ENCODE data around the gene SBF2. TPM values are rescaled to one million over a fixed set of nuclear protein-coding genes. Genes with fewer than 3 reads are reported as not detected.
A peak's percentile ranks its signal among the peaks of the same experiment; 100 is the strongest.

The SBF2 gene
- polyA plus RNA-seq, 1 experiment, result 44.4 TPM

DNA sequence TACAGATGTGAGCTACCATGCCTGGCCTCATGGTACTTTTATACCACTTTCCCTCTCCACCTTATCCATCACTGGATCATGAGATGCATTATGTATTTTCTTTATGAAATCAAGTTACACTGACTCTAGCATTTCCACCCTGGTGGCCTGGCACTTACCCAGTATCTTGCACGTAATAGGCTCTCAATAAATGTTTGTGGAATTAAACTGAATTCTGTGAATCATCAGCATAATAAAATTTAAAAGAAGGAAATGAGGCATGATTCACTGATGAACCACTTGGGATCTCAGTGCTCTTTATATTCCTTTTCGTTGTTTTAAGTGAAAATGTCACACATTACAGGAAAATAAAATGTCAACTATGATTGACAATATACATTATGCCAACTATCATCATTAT, 35.9 kb upstream of the SBF2 start:
- ChIA-PET CTCF (interaction anchor here (2.3 to 2.7 kb wide), 2 partner anchors 37 to 76 kb away, joined by 7 to 12 read pairs; no protein-coding TSS in a partner anchor), POLR2A (no interaction called here)
- Histone ChIP-seq H3K4me3 (ENCODE audit: low read depth, low read length) (no peak overlapping the region), H3K27ac (ENCODE audit: low read depth, low read length) (peak overlapping the region; percentile 49), H3K27me3 (ENCODE audit: control insufficient read depth, insufficient read depth, low read length) (no peaks in the 10 kb centered on the region), H3K9me3 (ENCODE audit: control insufficient read depth, insufficient read depth, low read length) (no peaks in the 10 kb centered on the region)
- no peak for DNase-seq (ENCODE audit: low read depth, low spot score)
- TF ChIP-seq, protein P1, sequence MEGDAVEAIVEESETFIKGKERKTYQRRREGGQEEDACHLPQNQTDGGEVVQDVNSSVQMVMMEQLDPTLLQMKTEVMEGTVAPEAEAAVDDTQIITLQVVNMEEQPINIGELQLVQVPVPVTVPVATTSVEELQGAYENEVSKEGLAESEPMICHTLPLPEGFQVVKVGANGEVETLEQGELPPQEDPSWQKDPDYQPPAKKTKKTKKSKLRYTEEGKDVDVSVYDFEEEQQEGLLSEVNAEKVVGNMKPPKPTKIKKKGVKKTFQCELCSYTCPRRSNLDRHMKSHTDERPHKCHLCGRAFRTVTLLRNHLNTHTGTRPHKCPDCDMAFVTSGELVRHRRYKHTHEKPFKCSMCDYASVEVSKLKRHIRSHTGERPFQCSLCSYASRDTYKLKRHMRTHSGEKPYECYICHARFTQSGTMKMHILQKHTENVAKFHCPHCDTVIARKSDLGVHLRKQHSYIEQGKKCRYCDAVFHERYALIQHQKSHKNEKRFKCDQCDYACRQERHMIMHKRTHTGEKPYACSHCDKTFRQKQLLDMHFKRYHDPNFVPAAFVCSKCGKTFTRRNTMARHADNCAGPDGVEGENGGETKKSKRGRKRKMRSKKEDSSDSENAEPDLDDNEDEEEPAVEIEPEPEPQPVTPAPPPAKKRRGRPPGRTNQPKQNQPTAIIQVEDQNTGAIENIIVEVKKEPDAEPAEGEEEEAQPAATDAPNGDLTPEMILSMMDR (IDR thresholded peaks at IDR 0.05; ENCODE audit: low read depth, low read length), result no peak

DNA sequence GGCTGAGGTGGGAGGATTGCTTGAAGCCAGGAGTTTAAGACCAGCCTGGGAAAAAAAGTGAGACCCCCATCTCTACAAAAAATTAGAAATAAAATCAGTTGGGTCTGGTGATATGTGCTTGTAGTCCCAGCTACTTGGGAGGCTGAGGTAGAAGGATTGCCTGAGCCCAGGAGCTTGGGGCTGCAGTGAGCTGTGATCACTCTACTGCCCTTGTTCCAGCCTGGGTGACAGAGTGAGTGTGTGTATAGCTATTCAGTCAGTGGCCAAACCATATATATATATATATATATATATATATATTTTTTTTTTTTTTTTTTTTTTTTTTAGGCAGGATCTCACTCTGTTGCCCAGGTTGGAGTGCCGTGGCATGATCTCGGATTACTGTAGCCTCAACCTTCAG, 35.3 kb upstream of the SBF2 start:
- no peak for DNase-seq (ENCODE audit: low read depth, low spot score)
- TF ChIP-seq, protein P1 (IDR thresholded peaks at IDR 0.05; ENCODE audit: low read depth, low read length), result no peak
- Histone ChIP-seq H3K4me3 (ENCODE audit: low read depth, low read length) (no peak overlapping the region), H3K27me3 (ENCODE audit: control insufficient read depth, insufficient read depth, low read length) (no peaks in the 10 kb centered on the region), H3K9me3 (ENCODE audit: control insufficient read depth, insufficient read depth, low read length) (no peaks in the 10 kb centered on the region), H3K27ac (ENCODE audit: low read depth, low read length) (no peak overlapping the region)
- POLR2A ChIA-PET, result interaction anchor here (1.3 kb wide), 1 partner anchor 22 kb away, joined by 3 read pairs; no protein-coding TSS in a partner anchor
- CTCF ChIA-PET, result interaction anchor here (0.7 to 2.7 kb wide), 2 partner anchors 37 to 869 kb away, joined by 3 to 12 read pairs; no protein-coding TSS in a partner anchor

DNA sequence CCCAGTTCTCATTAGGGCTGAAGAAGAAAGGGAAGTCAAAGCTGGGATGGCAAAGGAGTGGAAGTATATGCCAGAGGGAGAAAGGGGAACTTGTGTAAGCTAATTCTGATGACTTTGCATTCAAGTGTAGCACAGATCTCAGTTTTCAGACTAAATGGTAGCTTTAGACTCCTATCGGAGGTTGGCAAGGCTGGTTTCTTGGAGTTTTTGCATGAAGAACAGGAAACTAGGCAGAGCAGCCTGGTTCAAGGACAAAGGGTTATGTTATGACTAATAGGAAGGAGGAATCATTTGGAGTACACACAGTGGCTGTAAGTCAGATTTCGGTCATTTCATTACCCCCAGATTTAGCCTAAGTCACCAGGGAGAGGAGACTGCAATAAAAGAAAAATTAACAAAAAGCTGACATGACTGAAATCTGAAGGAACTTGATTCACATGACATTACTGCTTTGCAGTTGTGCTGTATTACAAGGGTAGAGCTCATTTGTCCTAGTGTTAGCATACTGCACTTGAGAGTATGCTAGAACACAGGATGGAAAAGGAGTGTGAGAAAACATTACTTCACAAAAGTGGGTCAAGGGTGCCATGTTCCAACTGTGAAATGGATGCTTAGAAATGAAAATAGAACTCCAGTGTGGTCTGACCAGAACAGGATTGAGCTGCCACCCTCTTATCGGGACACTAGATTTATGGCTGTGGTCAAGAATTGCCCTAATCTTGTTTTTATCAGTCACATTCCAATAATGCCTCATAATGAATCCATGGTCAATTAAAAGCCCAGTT, 34.5 kb upstream of the SBF2 start:
- CTCF ChIA-PET, result interaction anchor here (0.7 to 2.7 kb wide), 2 partner anchors 38 to 234 kb away, joined by 3 to 12 read pairs; no protein-coding TSS in a partner anchor

DNA sequence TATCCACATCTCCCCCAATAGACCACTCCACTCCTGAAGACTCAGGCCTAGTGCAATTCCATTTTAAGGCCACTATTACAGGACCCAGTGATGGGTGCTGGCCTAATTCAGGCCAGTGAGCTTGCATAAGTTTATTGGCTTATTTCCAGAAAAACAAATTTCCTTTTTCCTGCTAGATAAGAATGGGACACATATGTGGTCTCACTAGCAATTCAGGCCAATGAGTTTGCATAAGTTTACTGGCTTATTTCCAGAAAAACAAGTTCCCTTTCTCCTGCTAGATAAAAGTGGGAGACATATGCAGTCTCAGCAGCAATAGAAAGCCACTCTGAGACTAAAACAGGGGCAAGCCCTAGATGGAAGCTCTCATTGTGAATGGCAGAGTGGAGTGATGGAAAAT, 33.2 kb upstream of the SBF2 start:
- DNase-seq (ENCODE audit: low read depth, low spot score), result no peak
- Histone ChIP-seq H3K9me3 (ENCODE audit: control insufficient read depth, insufficient read depth, low read length) (no peaks in the 10 kb centered on the region), H3K4me3 (ENCODE audit: low read depth, low read length) (no peak overlapping the region), H3K27ac (ENCODE audit: low read depth, low read length) (peak overlapping the region; percentile 87), H3K27me3 (ENCODE audit: control insufficient read depth, insufficient read depth, low read length) (no peaks in the 10 kb centered on the region)
- TF ChIP-seq, protein P1 (IDR thresholded peaks at IDR 0.05; ENCODE audit: low read depth, low read length), result no peak
- ChIA-PET POLR2A (interaction anchor here (1.1 to 3.4 kb wide), 3 partner anchors 24 to 867 kb away, joined by 3 to 30 read pairs (median 19); partner anchors contain the start of gene ZNF143), CTCF (interaction anchor here (1.2 kb wide), 1 partner anchor 39 kb away, joined by 7 read pairs; no protein-coding TSS in a partner anchor)

More for the DNA sequence above, 34.5 kb upstream of the SBF2 start:
- Histone ChIP-seq H3K27me3 (ENCODE audit: control insufficient read depth, insufficient read depth, low read length) (no peaks in the 10 kb centered on the region), H3K4me3 (ENCODE audit: low read depth, low read length) (no peak overlapping the region), H3K9me3 (ENCODE audit: control insufficient read depth, insufficient read depth, low read length) (no peaks in the 10 kb centered on the region), H3K27ac (ENCODE audit: low read depth, low read length) (no peak overlapping the region)
- POLR2A ChIA-PET, result interaction anchor here (1.3 kb wide), 1 partner anchor 23 kb away, joined by 3 read pairs; no protein-coding TSS in a partner anchor
- DNase-seq (ENCODE audit: low read depth, low spot score), result no peak
- TF ChIP-seq, protein P1 (IDR thresholded peaks at IDR 0.05; ENCODE audit: low read depth, low read length), result no peak

All from AG04450 (cell line).